AG09319 (cell line): ENCODE data around the gene BHLHA9.

Source experiments
- DNase-seq: peaks from one replicate; pipeline ENCODE4 v3.0.0-alpha.2; 2010; ENCODE audit warnings: low read depth; ENCODE audit errors: extremely low read depth
- CTCF ChIP-seq: IDR thresholded peaks from 2 replicates; pipeline ENCODE4 v1.5.1; 2011; ENCODE audit warnings: low read depth, mild to moderate bottlenecking, inconsistent platforms, low read length, moderate library complexity

The BHLHA9 gene

GRCh38 chr17:1315891-1316403, 45.7 kb downstream of the BHLHA9 start:
- no peak for DNase-seq
- TF ChIP-seq CTCF: no peak
